WERI-Rb-1 (cell line): ENCODE data around the gene WWP2.

Experiments
- DNase-seq: peaks from one replicate; pipeline ENCODE4 v3.0.0-alpha.2; 2020
- H3K27ac ChIP-seq: fragments of 250-450 bp; sonication (Bioruptor Pico); 2 replicates; pipeline ENCODE4 v1.5.1; 2020; ENCODE audit warnings: mild to moderate bottlenecking, moderate library complexity
- H3K27me3 ChIP-seq: fragments of 250-450 bp; sonication (Bioruptor Pico); 2 replicates; pipeline ENCODE4 v1.5.1; 2021; ENCODE audit warnings: mild to moderate bottlenecking, low read depth, moderate library complexity; ENCODE audit not compliant: insufficient read depth, severe bottlenecking
- H3K36me3 ChIP-seq: fragments of 250-450 bp; sonication (Bioruptor Pico); 2 replicates; pipeline ENCODE4 v1.5.1; 2020; ENCODE audit warnings: mild to moderate bottlenecking, moderate library complexity
- H3K4me3 ChIP-seq: 2 replicates; pipeline ENCODE4 v1.5.1; 2011; ENCODE audit warnings: low read depth, mild to moderate bottlenecking, control low read depth, low read length
- H3K9me3 ChIP-seq: fragments of 250-450 bp; sonication (Bioruptor Pico); 2 replicates; pipeline ENCODE4 v1.5.1; 2021; ENCODE audit warnings: mild to moderate bottlenecking, moderate library complexity; ENCODE audit not compliant: severe bottlenecking
- TF ChIP-seq, protein P1 (sequence below): IDR thresholded peaks from 2 replicates; pipeline ENCODE4 v1.5.1; 2011; ENCODE audit warnings: low read depth, mild to moderate bottlenecking, control low read depth, inconsistent platforms, low read length

The WWP2 gene

DNA sequence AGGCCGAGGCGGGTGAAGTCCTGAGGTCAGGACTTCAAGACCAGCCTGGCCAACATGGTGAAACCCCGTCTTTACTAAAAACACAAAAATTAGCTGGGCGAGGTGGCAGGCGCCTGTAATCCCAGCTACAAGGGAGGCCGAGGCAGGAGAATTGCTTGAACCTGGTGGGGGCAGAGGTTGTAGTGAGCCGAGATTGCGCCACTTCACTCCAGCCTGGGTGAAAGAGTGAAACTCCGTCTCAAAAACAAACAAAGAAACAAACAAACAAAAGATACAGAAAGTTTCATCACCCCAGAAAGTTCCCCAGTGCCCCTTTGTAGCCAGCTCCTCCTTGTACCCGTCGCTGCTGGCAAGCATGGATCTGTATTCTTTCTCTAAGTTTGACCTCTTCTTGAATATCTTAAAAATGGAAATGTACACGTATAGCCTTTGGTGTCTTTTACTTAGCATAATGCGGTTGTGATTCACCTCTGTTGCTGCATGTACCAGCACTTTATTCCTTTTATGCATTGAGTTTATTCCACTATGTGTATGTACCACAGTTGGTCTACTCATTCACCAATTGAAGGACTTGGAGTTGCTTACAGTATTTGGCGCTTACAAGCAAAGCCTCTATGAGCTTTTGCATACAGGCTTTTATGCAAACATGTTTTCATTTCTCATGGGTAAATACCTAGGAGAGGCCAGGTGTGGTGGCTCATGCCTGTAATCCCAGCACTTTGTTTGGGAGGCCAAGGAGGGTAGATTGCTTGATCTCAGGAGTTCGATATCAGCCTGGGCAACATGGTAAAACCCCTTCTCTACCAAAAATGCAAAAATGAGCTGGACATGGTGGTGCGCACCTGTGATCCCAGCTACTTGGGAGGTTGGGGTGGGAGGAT lies 101.5 kb downstream of the WWP2 start:
- no peak overlapping the region for H3K4me3 ChIP-seq
- no peaks in the 10 kb centered on the region for H3K9me3 ChIP-seq
- no peaks in the 10 kb centered on the region for H3K36me3 ChIP-seq
- TF ChIP-seq, protein P1, sequence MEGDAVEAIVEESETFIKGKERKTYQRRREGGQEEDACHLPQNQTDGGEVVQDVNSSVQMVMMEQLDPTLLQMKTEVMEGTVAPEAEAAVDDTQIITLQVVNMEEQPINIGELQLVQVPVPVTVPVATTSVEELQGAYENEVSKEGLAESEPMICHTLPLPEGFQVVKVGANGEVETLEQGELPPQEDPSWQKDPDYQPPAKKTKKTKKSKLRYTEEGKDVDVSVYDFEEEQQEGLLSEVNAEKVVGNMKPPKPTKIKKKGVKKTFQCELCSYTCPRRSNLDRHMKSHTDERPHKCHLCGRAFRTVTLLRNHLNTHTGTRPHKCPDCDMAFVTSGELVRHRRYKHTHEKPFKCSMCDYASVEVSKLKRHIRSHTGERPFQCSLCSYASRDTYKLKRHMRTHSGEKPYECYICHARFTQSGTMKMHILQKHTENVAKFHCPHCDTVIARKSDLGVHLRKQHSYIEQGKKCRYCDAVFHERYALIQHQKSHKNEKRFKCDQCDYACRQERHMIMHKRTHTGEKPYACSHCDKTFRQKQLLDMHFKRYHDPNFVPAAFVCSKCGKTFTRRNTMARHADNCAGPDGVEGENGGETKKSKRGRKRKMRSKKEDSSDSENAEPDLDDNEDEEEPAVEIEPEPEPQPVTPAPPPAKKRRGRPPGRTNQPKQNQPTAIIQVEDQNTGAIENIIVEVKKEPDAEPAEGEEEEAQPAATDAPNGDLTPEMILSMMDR, result no peak
- H3K27ac ChIP-seq, result no peak overlapping the region
- no peak for DNase-seq
- no peaks in the 10 kb centered on the region for H3K27me3 ChIP-seq

DNA sequence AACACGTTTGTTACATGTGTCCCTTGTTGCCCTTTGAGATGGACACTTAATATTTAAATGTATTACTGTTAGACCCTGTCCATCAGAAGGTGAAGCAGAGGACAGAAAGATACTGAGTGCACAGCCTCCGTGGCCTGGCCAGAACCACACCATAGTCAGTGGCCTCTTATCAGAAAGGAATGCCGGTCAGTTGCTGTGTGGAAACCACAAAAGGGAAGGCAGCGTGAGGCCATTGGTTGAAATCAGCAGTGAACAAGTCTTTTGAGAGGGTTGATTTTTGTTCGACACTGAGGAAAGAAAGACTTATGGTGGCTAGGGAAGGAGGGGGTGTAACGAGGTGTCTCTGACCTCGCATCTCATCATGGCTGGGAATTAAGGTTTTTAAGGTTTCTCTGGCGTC lies 103.6 kb downstream of the WWP2 start:
- DNase-seq, result no peak
- H3K27me3 ChIP-seq, result no peaks in the 10 kb centered on the region
- TF ChIP-seq, protein P1, result no peak
- no peaks in the 10 kb centered on the region for H3K9me3 ChIP-seq
- H3K4me3 ChIP-seq, result no peak overlapping the region
- no peak overlapping the region for H3K27ac ChIP-seq
- H3K36me3 ChIP-seq, result no peaks in the 10 kb centered on the region

DNA sequence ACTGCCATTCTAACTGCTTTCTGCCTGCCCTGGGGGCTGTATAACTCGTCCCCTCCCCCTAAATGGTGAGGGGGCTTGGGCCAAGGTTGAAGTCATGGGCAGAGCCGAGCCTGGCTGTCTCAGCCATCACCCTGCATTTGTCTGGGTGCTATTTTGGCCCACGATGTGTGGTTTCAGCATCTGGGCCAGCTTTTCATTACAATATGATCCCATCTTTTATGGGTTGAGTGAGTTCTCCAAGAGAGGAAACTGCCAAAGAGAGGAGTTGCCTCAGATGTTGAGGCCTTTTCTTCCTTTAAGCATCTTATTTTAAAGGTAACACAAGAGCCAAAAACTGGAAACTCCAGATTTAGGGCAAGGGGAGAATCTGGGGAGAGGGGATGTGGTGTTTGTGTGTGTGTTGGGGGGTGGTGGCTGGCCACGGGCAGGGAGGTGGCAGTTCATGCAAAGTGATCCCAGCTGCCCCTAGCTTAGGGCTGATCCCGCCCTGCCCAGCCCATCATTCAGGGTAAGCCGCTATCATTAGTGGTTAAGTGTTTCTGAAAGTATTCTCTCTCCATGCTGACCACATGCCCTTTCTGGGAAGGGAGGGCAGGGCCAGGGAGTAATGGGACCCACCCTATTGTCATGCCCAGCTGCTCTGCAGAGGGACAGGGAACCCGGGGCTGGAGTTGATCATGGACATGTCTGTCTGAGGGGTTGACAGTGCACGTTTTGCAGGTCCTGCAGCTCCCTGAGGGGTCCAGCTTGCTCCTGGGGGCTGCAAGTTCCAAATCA lies 105.8 kb downstream of the WWP2 start:
- Histone ChIP-seq H3K4me3 (no peak overlapping the region), H3K27ac (no peak overlapping the region), H3K27me3 (no peaks in the 10 kb centered on the region), H3K9me3 (no peaks in the 10 kb centered on the region), H3K36me3 (peaks cover 4% of the 10 kb centered on the region; the same call in 1 of the 2 replicates)
- DNase-seq, result no peak
- TF ChIP-seq, protein P1, result no peak

DNA sequence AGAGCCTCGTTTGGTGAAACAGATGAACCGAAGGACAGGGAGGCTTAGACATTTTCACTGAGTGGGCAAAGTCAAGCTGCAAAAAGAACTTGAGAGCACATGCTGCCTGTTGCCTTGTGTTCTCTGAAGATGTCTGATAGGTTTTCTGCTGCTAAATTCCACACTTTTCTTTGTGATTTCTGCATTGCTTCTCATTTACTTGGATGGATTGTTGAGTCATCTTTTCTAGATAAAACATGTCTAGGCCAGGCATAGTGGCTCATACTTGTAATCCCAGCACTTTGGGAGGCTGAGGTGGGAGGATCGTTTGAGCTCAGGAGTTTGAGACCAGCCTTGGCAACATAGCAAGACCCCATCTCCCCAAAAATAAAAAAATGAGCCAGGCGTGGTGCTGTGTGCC lies 108.6 kb downstream of the WWP2 start:
- H3K36me3 ChIP-seq, result peaks cover 4% of the 10 kb centered on the region; the same call in 1 of the 2 replicates
- no peak overlapping the region for H3K27ac ChIP-seq

DNA sequence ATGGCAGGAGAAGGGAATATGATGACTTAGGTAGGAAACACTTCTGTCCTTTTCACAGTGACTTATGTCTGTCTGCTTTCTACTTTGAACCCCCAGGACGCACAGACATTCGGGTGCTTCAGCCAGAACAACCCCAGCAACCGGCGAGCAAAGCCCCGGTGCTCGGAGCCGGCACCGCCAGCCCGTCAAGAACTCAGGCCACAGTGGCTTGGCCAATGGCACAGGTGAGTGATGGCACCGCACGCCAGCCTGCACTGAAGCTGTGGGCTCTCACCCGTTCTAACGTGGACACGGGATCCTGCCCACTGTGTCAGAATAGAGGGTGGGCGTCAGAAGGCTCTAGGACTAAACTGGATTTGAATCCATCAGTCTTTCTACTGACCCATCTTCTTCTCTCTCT lies 109.6 kb downstream of the WWP2 start:
- Histone ChIP-seq H3K4me3 (no peak overlapping the region), H3K9me3 (no peaks in the 10 kb centered on the region), H3K36me3 (peaks cover 4% of the 10 kb centered on the region; the same call in 1 of the 2 replicates), H3K27me3 (no peaks in the 10 kb centered on the region), H3K27ac (no peak overlapping the region)
- no peak for DNase-seq
- TF ChIP-seq, protein P1, result no peak

More for the DNA sequence above, 108.6 kb downstream of the WWP2 start:
- no peaks in the 10 kb centered on the region for H3K27me3 ChIP-seq
- H3K9me3 ChIP-seq, result no peaks in the 10 kb centered on the region
- TF ChIP-seq, protein P1, result no peak
- DNase-seq, result no peak
- H3K4me3 ChIP-seq, result no peak overlapping the region
